HG02938 (cell line): ENCODE data around the gene SLC19A1.

Experiments
- ATAC-seq: cut with Tn5 transposase; IDR thresholded peaks from one replicate; pipeline ENCODE4 v1.9.1; 2021; ENCODE audit warnings: mild to moderate bottlenecking, moderate library complexity; ENCODE audit not compliant: unreplicated experiment

Gene SLC19A1

DNA sequence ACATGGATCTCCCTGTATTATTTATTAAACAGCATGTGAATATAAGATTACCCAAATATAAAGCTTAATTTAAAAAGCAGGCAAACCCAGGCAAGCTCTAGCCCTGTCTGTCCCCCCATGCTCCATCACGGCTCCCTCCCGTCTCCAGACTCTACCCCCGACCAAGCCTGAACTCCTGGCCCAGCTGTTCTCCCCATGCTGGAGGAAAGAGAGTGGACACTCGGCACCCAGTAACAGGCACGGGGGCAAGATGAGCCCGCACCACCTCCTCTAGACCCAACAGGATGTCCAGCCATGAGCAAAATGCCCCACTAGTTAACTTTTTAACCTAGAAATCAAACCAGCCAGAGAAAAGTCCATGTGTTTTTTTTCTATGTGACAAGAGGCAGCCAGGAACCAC, 19.3 kb downstream of the SLC19A1 start:
- ATAC-seq: no peak

GRCh38 chr21:45522381-45522780, 19.9 kb downstream of the SLC19A1 start:
- ATAC-seq: no peak

DNA sequence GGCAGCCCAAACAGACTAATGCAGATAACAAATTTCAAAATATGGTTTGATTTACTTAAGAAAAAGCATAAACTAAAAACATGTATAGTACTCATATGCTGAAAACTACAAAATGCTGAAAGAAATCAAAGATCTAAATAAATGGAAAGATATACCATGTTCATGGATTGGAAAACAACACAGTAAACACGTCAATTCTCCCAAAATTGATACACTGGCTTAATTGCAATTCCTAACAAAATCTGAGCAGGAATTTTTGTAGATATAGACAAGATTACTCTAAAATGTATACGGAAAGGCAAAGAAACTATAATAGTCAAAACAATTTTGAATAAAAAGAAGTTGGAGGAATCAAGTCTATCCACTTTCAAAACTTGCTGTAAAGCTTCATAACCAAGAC, 21.0 kb downstream of the SLC19A1 start:
- ATAC-seq: no peak

GRCh38 chr21:45519182-45519581, 23.1 kb downstream of the SLC19A1 start:
- ATAC-seq: no peak

DNA sequence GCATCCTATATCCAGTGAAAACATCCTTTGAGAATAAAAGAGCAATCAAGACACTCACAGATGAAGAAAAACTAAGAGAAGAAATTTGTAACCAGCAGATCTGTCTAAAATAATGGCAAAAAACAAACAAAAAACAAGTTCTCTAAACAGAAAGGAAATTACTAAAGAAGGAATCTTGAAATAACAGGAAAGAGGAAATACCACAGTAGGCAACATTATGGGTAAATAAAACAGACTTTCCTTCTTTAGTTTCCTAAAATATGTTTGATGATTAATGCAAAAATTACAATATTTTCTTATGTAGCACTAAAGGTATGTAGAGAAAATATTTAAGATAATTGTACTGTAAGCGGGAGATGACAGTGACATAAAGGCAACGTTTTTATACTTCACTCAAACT, 23.5 kb downstream of the SLC19A1 start:
- ATAC-seq: no peak

DNA sequence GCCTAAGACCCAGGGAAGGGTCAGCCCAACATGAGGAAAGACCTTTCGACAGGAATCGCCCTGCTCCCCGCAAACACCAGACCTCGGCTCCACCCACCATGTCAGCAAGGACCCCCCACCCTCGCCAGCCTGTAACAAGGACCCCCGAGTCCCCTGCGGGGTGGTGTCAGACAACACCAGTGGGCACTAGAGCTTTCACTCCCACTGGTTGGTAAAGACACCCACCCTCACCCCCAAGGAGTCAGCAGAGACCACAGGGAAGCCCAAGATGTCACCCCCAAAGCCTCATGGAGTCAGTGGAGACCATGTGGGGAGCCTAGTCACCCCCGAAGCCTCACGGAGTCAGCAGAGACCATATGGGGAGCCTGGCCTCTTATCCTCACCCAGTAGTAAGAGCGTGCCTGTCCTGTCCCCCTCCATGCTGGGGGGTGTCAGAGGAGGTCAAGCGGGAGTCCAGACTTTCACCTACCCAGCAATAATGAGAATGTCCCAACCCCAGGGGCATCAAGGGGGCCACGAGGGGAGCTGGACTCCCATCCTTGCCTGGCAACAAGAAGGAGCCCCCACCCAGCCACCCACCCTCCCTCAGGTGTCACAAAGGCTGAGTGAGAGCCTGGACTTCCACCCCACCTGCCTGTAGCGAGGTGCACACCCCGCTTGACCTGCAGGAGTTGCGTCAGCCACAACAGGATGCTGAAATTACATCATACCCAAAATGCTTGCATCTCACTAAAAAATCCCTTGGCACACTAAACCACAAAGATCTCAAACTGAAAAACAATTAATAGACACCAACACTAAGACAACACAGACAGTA, 24.8 kb downstream of the SLC19A1 start:
- no peak for ATAC-seq

- ATAC-seq: no peak
Measured at GRCh38 chr21:45516671-45517151, 25.5 kb downstream of the SLC19A1 start.

GRCh38 chr21:45516071-45516670, 26.1 kb downstream of the SLC19A1 start:
- ATAC-seq: no peak

DNA sequence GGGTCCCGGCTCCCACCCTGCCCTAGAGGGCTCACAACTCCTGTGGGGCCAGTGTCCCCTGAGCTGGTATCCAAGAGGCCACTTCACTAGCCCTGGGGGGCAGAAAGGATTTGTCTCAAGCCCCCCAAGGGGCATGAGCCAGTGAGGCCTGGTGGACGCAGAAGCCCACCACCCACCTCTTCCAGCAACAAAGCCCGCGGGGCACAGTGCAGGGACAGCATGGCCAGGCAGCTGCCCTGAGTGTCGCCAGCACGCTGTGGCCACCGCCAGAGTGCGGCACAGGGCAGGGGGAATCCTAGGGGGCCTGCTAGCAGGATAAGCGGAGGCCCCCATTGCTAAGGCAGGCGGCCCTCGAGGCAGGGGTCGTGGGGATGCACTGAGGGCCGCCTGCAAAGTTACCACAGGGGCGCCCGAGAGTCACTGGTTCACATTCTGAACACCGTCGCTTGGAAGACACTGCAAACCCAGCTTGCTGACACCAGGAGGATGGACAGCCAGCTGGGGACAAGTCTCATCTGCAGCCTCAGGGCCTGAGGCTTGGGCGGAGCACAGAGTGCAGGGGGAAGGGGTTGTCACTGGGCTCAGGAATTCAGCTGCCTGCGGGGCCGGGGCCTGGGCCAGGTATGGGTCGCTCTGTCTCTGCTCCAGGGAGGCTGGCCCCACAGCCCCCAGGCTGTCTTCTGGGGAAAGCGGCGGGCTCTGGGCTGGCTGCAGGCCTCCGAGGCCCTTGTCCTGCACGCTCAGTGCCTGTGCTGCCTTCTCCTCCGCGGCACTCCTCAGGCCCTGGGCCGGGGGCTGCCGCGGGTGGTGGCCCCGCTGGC, 26.8 kb downstream of the SLC19A1 start:
- no peak for ATAC-seq

GRCh38 chr21:45514311-45515021, 27.8 kb downstream of the SLC19A1 start:
- no peak for ATAC-seq

- ATAC-seq: no peak
Measured at GRCh38 chr21:45513741-45514310, 28.4 kb downstream of the SLC19A1 start.

DNA sequence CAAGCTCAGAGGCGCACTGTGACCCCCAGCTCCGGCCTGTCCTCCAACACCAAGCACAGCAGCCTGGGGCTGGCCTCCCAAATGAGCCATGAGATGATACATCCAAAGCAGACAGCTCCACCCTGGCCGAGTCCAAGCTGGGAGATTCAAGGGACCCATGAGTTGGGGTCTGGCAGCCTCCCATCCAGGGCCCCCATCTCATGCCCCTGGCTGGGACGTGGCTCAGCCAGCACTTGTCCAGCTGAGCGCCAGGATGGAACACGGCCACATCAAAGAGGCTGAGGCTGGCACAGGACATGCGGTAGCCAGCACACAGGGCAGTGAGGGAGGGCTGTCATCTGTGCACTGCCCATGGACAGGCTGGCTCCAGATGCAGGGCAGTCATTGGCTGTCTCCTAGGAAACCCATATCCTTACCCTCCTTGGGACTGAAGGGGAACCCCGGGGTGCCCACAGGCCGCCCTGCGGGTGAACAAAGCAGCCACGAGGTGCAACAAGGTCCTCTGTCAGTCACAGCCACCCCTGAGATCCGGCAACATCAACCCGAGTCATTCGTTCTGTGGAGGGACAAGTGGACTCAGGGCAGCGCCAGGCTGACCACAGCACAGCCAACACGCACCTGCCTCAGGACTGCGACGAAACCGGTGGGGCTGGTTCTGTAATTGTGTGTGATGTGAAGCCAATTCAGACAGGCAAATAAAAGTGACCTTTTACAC, 29.1 kb downstream of the SLC19A1 start:
- ATAC-seq: no peak

GRCh38 chr21:45512626-45513002, 29.6 kb downstream of the SLC19A1 start:
- ATAC-seq: no peak

DNA sequence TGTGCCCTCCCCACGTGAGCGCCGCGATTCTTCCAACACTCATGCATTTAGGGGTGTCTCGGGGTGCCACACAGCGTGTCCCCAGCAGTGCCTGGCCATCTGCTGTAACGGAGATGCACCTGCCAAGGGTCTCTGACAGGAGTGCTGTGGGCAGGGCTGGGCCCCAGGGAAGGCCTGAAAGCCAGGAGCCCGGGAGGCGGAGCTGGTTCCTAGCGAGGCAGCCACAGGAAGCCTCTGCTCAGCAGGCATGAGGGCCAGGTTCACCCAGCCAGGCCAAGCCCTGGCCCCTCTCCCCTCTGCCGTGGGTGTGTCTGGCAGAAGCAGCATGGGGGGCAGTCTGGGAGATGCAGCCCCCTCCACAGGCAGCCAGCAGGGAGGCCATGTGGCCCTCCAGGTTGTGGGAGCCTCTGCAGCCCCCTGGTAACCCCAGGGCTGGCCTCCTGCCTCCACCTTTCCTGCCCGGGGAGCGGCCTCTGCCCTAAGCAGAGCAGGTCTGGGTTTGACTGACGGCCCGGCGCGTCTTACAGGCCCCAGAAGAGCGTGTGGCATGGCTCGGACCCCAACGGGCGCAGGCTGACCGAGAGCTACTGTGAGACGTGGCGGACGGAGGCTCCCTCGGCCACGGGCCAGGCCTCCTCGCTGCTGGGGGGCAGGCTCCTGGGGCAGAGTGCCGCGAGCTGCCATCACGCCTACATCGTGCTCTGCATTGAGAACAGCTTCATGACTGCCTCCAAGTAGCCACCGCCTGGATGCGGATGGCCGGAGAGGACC, 30.4 kb downstream of the SLC19A1 start:
- no peak for ATAC-seq

DNA sequence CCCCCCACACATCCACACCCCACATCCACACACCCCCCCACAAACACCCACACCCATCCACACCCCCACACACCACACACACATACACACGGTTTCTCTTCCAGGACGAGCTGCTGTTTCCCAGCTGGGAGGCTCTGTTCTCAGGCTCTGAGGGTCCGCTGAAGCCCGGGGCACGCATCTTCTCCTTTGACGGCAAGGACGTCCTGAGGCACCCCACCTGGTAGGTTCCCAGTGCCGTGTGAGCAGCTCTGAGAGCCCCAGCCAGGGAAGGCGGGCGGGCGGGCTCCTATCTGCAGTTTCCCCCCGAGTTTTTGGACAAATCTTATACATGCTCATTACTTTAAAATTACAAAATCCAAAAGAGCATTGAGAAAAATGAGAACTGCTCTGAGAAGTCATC, 31.2 kb downstream of the SLC19A1 start:
- no peak for ATAC-seq

- ATAC-seq: no peak
Measured at GRCh38 chr21:45510466-45510955, 31.7 kb downstream of the SLC19A1 start.

- ATAC-seq: no peak
Measured at GRCh38 chr21:45509566-45510465, 32.4 kb downstream of the SLC19A1 start.
